C4-2B (cell line): ENCODE data around the gene HSBP1L1.

Experiments used
- ZFX ChIP-seq: fragments of 450-650 bp; IDR thresholded peaks from 2 replicates; pipeline ENCODE4 v1.6.1; 2017
- TF ChIP-seq, protein P1 (sequence below): fragments of 450-650 bp; conservative IDR thresholded peaks from 2 replicates; pipeline ENCODE4 v1.5.1; 2017; ENCODE audit warnings: mild to moderate bottlenecking

DNA sequence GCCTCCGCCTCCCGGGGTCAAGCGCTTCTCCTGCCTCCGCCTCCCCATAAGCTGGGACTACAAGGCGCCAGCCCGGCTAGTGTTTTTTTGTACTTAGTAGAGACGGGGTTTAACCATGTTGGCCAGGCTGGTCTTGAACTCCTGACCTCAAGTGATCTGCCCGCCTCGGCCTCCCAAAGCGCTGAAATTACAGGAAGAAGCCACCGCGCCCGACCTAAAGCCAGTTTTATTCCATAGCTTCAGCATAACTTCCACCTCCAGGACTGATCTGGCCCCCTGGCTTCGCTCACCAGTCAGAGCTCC lies 24.7 kb downstream of the HSBP1L1 start:
- TF ChIP-seq, protein P1, sequence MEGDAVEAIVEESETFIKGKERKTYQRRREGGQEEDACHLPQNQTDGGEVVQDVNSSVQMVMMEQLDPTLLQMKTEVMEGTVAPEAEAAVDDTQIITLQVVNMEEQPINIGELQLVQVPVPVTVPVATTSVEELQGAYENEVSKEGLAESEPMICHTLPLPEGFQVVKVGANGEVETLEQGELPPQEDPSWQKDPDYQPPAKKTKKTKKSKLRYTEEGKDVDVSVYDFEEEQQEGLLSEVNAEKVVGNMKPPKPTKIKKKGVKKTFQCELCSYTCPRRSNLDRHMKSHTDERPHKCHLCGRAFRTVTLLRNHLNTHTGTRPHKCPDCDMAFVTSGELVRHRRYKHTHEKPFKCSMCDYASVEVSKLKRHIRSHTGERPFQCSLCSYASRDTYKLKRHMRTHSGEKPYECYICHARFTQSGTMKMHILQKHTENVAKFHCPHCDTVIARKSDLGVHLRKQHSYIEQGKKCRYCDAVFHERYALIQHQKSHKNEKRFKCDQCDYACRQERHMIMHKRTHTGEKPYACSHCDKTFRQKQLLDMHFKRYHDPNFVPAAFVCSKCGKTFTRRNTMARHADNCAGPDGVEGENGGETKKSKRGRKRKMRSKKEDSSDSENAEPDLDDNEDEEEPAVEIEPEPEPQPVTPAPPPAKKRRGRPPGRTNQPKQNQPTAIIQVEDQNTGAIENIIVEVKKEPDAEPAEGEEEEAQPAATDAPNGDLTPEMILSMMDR: no peak
- TF ChIP-seq ZFX: no peak
